ENCODE results near the gene FBN2.
"Not testable (repeated sequence)": the region's sequence is repeated elsewhere in the genome, so short reads cannot be mapped to it uniquely, and the experiment has no call there.

Gene FBN2

DNA sequence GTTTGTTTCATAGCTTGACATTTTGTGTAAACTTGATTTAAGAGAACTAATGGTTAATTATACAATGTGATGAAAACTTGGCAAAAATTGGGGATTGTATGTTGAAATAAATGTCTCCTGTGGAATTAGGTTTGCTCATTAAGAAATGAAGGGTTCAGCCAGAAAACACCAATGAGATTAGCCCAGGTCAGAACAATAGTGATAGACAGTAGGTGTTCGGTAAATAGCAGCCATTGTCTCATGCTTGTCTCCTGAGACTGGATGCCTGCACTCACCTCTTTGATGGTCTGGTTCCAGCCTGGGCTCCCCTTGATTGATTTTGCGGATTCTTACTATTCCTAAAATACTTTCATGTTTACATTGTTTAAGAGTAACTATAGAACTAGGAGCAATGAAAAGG lies 135.5 kb downstream of the FBN2 start:
- H3K9me3 ChIP-seq (ENCODE audit: low read depth, low read length), result no peaks in the 10 kb centered on the region
- TF ChIP-seq POLR2AphosphoS5 (IDR thresholded peaks at IDR 0.05; ENCODE audit: borderline replicate concordance, low read depth, low read length) (no peak), FOXP2 (optimal IDR thresholded peaks at IDR 0.05; ENCODE audit: control extremely low read depth, extremely low read length, insufficient read depth) (no peak), EZH2 (IDR thresholded peaks at IDR 0.05) (no peak)
- no peak for DNase-seq (ENCODE audit: low read depth, low spot score)
- H3K27ac ChIP-seq, result no peak overlapping the region
- no peak overlapping the region for H3K9ac ChIP-seq (ENCODE audit: insufficient read length)
- no peaks in the 10 kb centered on the region for H3K36me3 ChIP-seq (ENCODE audit: insufficient read depth, low read length)
- H3K4me3 ChIP-seq, result no peak overlapping the region

DNA sequence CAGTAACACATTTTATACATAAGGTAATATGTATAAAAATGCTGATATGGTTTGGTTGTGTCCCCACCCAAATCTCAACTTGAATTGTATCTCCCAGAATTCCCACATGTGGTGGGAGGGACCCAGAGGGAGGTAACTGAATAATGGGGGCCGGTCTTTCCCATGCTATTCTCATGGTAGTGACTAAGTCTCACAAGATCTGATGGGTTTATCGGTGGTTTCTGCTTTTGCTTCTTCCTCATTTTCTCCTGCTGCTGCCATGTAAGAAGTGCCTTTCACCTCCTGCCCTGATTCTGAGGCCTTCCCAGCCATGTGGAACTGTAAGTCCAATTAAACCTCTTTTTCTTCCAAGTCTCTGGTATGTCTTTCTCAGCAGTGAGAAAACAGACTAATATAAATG lies 137.3 kb downstream of the FBN2 start:
- H3K4me3 ChIP-seq; H3K9ac ChIP-seq (ENCODE audit: insufficient read length); H3K36me3 ChIP-seq (ENCODE audit: insufficient read depth, low read length); H3K9me3 ChIP-seq (ENCODE audit: low read depth, low read length); H3K27ac ChIP-seq; DNase-seq (ENCODE audit: low read depth, low spot score): not testable (repeated sequence)

DNA sequence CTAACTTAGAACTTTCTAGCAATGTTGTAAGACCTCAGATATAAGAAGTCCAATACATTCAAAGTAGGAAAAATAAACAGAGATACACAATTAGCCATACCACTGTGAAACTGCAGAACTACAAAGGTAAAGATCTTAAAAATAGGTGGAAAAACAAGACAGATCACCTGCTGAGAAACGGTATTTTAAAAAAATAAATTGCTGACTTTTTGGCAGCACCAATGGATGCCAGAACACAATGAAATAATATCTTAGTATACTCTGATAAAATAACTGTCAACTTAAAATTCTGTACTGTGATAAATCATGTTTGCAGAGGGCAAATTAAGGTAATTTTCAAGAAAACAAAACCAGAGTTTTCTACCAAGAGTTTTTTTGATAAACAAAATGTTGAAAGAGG lies 138.9 kb downstream of the FBN2 start:
- no peak for TF ChIP-seq POLR2AphosphoS5 (IDR thresholded peaks at IDR 0.05; ENCODE audit: borderline replicate concordance, low read depth, low read length)
- no peak for TF ChIP-seq FOXP2 (optimal IDR thresholded peaks at IDR 0.05; ENCODE audit: control extremely low read depth, extremely low read length, insufficient read depth)
- TF ChIP-seq EZH2 (IDR thresholded peaks at IDR 0.05), result no peak
- DNase-seq (ENCODE audit: low read depth, low spot score), result no peak

DNA sequence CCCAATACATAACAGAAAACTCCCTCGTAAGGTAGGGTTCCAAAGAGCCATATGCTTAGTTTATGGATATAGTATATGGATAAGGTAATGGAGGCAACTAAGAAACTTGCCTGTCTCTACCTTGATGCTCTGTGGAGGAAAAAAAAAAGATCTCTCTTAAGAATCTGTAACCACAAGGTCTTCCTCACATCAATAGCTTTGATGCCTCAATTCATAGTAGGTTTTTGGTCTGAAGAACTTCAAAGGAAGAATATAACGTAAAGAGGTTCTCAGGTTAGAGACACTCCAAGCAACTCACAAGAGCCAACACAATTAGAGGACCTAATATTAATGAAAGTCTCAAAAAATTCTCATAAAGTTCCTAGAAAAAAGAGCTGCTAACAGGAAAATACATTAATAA lies 140.2 kb downstream of the FBN2 start:
- no peaks in the 10 kb centered on the region for H3K36me3 ChIP-seq (ENCODE audit: insufficient read depth, low read length)
- no peaks in the 10 kb centered on the region for H3K9me3 ChIP-seq (ENCODE audit: low read depth, low read length)
- H3K27ac ChIP-seq, result no peak overlapping the region
- no peak overlapping the region for H3K4me3 ChIP-seq
- H3K9ac ChIP-seq (ENCODE audit: insufficient read length), result no peak overlapping the region
- DNase-seq (ENCODE audit: low read depth, low spot score), result no peak
- TF ChIP-seq FOXP2 (optimal IDR thresholded peaks at IDR 0.05; ENCODE audit: control extremely low read depth, extremely low read length, insufficient read depth), result no peak
- no peak for TF ChIP-seq EZH2 (IDR thresholded peaks at IDR 0.05)
- TF ChIP-seq POLR2AphosphoS5 (IDR thresholded peaks at IDR 0.05; ENCODE audit: borderline replicate concordance, low read depth, low read length), result no peak

More for the DNA sequence above, 138.9 kb downstream of the FBN2 start:
- H3K27ac ChIP-seq, result no peak overlapping the region
- H3K9me3 ChIP-seq (ENCODE audit: low read depth, low read length), result no peaks in the 10 kb centered on the region
- H3K36me3 ChIP-seq (ENCODE audit: insufficient read depth, low read length), result no peaks in the 10 kb centered on the region
- no peak overlapping the region for H3K9ac ChIP-seq (ENCODE audit: insufficient read length)
- no peak overlapping the region for H3K4me3 ChIP-seq

DNA sequence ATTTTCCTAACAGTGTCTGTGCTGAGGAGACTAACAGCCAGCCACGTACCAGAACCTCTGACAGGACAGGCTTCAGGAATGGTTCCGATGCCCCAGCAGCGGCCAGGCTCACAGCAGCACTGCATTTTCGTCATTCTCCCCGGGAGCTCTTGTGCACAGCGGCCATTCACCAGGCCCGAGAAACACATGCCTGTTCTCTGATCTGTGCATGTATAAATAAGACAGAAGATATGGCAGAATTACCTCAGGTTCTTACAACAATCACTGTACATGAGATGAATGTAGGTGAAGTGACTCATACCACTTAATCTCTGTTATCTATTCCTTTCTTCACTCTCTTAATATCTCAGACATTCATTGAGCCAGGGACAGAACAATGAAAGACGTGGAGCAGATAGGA lies 143.0 kb downstream of the FBN2 start:
- H3K9ac ChIP-seq (ENCODE audit: insufficient read length), result no peak overlapping the region
- H3K36me3 ChIP-seq (ENCODE audit: insufficient read depth, low read length), result no peaks in the 10 kb centered on the region
- no peak for DNase-seq (ENCODE audit: low read depth, low spot score)
- no peak overlapping the region for H3K27ac ChIP-seq
- no peaks in the 10 kb centered on the region for H3K9me3 ChIP-seq (ENCODE audit: low read depth, low read length)
- H3K4me3 ChIP-seq, result no peak overlapping the region
- TF ChIP-seq EZH2 (IDR thresholded peaks at IDR 0.05), result no peak
- TF ChIP-seq POLR2AphosphoS5 (IDR thresholded peaks at IDR 0.05; ENCODE audit: borderline replicate concordance, low read depth, low read length), result no peak
- TF ChIP-seq FOXP2 (optimal IDR thresholded peaks at IDR 0.05; ENCODE audit: control extremely low read depth, extremely low read length, insufficient read depth), result no peak

DNA sequence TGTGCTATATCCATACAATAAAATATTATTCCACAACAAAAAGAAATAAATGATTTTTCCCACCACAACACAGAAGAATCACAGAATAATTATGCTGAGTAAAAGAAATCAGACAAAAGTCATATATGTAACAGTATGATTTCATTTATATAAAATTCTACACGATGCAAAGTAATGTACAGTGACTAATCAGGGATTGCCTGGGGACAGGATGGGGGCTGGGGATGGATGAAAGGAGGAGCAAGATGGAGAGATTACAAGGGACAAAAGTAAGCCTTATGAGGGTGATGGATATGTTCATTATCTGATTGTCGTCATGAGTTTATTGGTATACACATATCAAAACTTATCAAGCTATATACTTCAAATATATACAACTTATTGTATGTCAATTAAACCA lies 154.0 kb downstream of the FBN2 start:
- TF ChIP-seq EZH2 (IDR thresholded peaks at IDR 0.05) (no peak), FOXP2 (optimal IDR thresholded peaks at IDR 0.05; ENCODE audit: control extremely low read depth, extremely low read length, insufficient read depth) (no peak), POLR2AphosphoS5 (IDR thresholded peaks at IDR 0.05; ENCODE audit: borderline replicate concordance, low read depth, low read length) (no peak)
- Histone ChIP-seq H3K4me3 (no peak overlapping the region), H3K27ac (no peak overlapping the region), H3K9ac (ENCODE audit: insufficient read length) (no peak overlapping the region), H3K9me3 (ENCODE audit: low read depth, low read length) (no peaks in the 10 kb centered on the region), H3K36me3 (ENCODE audit: insufficient read depth, low read length) (no peaks in the 10 kb centered on the region)
- DNase-seq (ENCODE audit: low read depth, low spot score), result no peak

DNA sequence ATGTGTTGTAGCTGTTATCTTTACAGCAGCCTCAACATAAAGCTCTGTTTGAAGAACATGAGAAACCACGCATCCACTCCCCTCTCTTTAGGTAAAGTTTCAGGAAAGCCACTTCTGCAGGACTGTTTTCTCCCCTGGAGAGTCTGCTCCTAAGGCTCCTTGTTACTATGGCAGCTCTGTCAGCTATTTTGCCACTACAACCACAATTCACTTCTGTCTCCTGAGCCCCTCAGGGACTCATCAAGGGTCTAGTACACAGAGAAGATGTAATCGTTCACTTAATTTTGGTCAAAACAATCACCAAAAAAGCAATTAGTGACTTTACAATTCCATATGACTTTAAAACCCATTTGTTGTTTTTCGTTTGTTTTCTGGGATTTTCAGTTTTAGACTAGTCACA lies 157.7 kb downstream of the FBN2 start:
- TF ChIP-seq EZH2 (IDR thresholded peaks at IDR 0.05) (no peak), POLR2AphosphoS5 (IDR thresholded peaks at IDR 0.05; ENCODE audit: borderline replicate concordance, low read depth, low read length) (no peak)

DNA sequence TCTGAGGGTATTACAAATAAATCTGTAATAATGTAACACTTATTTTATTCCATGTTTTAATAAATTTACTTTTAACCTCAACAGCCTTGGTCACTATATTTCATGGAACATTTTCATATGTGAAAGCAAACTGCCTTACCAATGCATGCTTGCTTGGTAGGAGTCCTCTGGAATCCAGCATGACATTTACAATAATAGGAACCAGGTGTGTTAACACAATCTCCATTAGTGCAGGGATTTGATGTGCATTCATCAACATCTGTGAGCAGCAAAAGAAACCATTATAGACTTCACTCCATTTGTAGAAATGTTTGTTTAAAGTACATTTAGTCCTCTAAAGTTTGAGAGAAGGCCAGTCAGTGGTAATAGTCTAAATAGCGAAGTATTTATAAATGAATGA lies 159.4 kb downstream of the FBN2 start:
- H3K9me3 ChIP-seq (ENCODE audit: low read depth, low read length), result no peaks in the 10 kb centered on the region
- H3K4me3 ChIP-seq, result no peak overlapping the region
- H3K9ac ChIP-seq (ENCODE audit: insufficient read length), result no peak overlapping the region
- DNase-seq (ENCODE audit: low read depth, low spot score), result no peak
- TF ChIP-seq EZH2 (IDR thresholded peaks at IDR 0.05) (no peak), POLR2AphosphoS5 (IDR thresholded peaks at IDR 0.05; ENCODE audit: borderline replicate concordance, low read depth, low read length) (no peak), FOXP2 (optimal IDR thresholded peaks at IDR 0.05; ENCODE audit: control extremely low read depth, extremely low read length, insufficient read depth) (no peak)
- no peaks in the 10 kb centered on the region for H3K36me3 ChIP-seq (ENCODE audit: insufficient read depth, low read length)
- no peak overlapping the region for H3K27ac ChIP-seq

More for the DNA sequence above, 157.7 kb downstream of the FBN2 start:
- DNase-seq (ENCODE audit: low read depth, low spot score), result no peak
- H3K4me3 ChIP-seq, result no peak overlapping the region
- H3K27ac ChIP-seq, result no peak overlapping the region
- no peak overlapping the region for H3K9ac ChIP-seq (ENCODE audit: insufficient read length)
- H3K36me3 ChIP-seq (ENCODE audit: insufficient read depth, low read length), result no peaks in the 10 kb centered on the region
- no peaks in the 10 kb centered on the region for H3K9me3 ChIP-seq (ENCODE audit: low read depth, low read length)

DNA sequence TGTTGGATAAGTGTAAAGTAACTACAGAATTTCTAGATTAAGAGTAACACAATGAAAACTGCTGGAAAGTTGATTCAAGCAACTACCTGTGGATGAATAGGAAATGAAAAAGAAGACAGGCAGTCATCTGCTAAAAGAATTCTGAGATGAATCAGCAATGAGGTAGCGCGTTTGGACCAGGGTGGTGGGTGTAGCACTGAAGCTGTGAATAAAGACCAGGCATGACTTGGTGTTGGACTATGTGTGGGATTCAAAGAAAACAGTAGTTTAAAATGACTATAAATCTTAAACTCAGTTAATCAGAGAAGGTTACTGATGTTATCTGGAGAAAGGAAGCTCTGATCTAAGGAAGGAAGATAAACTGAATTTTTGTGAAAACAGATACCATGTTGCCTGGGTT lies 159.8 kb downstream of the FBN2 start:
- Histone ChIP-seq H3K4me3 (no peak overlapping the region), H3K36me3 (ENCODE audit: insufficient read depth, low read length) (no peaks in the 10 kb centered on the region), H3K9ac (ENCODE audit: insufficient read length) (no peak overlapping the region), H3K9me3 (ENCODE audit: low read depth, low read length) (no peaks in the 10 kb centered on the region), H3K27ac (no peak overlapping the region)
- DNase-seq (ENCODE audit: low read depth, low spot score), result no peak
- TF ChIP-seq EZH2 (IDR thresholded peaks at IDR 0.05), result no peak
- TF ChIP-seq POLR2AphosphoS5 (IDR thresholded peaks at IDR 0.05; ENCODE audit: borderline replicate concordance, low read depth, low read length), result no peak
- TF ChIP-seq FOXP2 (optimal IDR thresholded peaks at IDR 0.05; ENCODE audit: control extremely low read depth, extremely low read length, insufficient read depth), result no peak
